HG02970 (cell line): ENCODE measurements around the gene TLR6.
"Not testable (repeated sequence)": the region's sequence is repeated elsewhere in the genome, so short reads cannot be mapped to it uniquely, and the experiment has no call there.

Source experiments
- ATAC-seq: cut with Tn5 transposase; IDR thresholded peaks from one replicate; pipeline ENCODE4 v1.9.1; 2021; ENCODE audit warnings: mild to moderate bottlenecking, moderate library complexity, moderate number of reproducible peaks; ENCODE audit not compliant: unreplicated experiment, low FRiP score

TLR6 gene

DNA sequence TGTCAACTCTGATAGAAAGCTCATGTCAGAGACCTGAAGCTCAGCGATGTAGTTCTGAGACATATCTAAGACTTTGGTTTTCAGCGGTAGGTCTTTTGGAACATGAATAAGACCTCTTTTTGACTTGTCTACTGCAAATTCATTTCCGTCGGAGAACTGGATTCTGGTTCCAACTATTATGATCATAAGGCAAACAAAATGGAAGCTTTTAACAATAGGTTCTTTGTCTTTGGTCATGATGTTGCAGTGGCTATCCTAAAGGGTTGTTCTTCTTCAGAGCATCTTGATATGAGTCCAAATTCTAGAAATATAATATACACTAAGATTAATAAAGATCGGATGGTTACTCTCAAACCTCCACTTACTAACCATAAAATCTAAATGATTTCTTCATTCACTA lies 27.4 kb downstream of the TLR6 start:
- ATAC-seq, result no peak

DNA sequence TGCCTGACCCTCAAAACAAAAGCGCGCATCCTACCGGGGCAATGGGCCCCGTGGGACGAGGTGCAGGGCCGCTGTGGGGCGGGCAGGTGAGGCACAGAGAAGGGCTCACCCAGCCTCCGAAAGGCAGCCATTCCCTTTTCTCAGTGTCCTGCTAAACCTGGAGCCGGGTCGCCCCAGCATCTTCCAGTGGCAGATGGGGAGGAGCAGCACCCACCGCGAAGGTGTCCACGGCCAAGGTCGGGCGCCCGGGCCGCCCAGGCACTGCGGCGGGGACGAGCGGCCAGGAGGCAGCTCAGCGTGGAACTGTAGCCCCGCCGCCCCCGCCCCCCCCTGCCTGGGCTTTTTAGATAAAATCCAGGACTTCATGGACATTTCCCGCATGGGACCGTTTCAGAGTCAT lies 32.9 kb downstream of the TLR6 start:
- no peak for ATAC-seq

DNA sequence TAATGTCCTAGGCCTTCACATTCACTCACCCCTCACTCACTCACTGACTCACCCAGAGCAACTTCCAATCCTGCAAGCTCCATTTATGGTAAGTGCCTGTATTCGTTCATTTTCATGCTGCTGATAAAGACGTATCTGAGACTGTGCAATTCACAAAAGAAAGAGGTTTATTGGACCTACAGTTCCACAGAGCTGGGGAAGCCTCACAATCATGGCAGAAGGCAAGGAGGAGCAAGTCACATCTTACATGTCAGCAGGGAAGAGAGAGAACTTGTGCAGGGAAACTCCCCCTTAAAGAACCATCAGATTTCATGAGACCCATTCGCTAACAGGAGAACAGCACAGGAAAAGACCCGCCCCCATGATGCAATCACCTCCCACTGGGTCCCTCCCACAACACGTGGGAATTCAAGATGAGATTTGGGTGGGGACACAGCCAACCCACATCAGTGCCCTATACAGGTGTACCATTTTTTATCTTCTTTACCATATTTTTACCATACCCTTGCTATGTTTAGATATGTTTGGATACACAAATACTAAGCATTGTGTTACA lies 33.8 kb downstream of the TLR6 start:
- ATAC-seq, result no peak

DNA sequence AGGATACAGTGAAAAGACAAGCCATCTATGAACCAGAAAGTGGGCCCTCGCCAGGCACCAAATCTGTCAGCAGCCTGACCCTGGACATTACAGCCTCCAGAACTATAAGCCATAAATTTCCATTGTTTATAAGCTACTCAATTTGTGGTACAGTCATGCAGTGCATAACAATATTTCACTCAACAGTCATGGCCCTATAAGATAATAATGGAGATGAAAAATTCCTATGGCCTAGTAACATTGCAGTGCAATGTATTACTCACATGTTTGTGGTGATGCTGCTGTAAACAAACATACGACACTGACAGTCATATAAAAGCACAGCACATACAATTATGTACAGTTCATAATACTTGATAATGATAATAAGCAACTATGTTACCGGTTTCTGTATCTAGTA lies 34.9 kb downstream of the TLR6 start:
- no peak for ATAC-seq

DNA sequence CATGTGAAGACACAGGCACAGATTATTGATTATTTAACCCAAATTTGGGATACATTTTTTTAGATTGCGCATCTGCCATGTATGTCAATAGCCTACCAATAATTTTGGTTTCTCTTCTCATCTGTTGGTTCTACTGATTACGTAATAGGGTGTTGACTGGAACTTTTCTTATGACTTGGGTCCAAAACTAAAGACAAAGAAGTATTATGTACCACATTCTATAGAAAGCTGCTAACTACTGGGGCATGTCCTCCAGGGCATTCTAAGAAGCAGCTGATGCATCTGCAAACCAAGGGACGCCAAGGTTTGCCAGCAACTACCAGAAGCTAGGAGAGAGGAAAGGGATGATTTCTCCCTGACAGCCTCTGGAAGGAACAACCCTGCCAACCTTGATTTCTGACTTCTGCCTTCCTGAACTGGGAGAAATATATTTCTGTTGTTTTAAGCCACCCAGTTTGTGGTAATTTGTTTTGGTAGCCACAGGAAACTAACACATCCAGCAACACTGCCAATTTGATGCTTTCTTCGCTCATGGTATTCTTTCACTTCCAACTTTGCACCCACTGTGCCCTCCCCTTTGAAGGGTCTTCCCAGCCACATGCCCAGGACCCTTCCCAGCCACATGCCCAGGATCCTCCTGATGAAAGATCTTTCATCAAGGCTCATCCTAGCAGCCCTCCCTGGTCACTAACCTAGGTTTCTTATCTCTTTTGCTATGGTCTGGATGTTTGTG lies 36.1 kb downstream of the TLR6 start:
- no peak for ATAC-seq

DNA sequence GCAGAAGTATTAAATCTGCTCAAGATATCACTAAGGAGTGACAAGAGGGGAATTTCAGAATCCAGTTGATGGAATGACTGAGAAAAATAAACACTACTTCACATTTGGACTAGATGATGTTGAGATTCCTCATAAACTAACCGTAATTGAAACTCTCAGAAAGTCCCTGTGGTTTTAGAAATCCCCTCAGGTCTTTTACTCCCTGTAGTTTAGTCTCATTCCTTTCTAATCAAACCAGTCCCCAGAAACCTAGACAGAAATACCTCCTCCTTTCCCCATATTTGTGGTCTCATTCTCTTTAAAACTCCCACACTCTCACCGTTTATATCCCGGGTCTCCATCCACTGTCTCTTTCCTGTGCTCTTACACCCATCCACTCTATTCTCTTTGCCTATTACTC lies 37.0 kb downstream of the TLR6 start:
- no peak for ATAC-seq

DNA sequence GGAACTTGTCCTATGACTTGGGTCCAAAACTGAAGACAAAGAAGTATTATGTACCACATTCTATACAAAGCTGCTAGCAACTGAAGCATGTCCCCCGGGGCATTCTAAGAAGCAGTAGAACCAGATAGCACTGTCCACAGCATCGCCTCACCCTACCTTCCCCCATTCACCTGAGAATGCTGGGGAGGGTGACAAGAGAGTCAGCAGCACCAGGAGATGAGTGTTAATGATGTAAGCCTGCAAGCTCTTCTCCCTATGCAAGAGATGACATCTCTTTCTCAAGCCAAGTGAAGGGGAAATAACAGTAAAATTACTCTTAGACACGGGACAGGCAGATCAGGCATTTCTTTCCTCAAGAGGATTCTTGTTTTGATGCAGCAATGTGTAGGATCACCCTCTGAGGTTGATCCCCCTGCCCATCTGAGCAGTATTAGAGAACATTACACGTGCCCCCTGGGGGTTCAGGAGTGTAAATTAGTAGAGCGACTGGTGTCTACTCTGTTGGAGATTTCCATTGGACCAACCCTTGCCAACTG lies 38.1 kb downstream of the TLR6 start:
- peak; percentile 41 for ATAC-seq

DNA sequence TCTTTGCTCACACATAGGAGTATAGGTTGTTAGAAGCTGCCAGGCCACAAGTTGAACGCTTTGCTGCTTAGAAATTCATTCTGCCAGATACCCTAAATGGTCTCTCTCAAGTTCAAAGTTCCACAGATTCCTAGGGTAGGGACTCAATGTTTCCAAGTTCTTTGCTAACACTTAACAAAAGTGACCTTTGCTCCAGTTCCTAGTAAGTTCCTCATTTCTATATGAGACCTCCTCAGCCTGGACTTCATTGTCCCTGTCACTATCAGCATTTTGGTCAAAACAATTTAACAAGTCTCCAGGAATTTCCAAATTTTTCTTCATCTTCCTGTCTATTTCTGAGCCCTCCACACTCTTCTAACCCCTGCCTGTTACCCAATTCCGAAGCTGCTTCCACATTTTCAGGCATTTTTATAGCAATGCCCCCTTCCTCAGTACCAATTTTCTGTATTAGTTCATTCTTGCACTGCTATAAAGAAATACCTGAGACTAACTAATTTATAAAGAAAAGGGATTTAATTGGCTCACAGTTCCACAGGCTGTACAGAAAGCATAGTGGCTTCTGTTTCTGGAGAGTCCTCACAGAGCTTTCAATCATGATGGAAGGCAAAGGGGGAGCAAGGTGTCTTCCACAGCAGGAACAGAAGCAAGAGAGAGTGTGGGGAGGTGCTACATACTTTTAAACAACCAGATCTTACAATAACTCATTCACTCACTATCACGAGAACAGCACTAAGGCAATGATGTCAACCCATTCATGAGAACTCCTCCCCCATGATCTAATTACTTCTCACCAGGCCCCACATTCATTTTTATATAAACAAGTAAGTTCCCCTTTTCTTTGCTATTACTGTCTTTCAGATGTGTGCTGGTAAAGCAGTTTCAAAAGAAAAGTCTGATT lies 40.5 kb downstream of the TLR6 start:
- ATAC-seq, result no peak

DNA sequence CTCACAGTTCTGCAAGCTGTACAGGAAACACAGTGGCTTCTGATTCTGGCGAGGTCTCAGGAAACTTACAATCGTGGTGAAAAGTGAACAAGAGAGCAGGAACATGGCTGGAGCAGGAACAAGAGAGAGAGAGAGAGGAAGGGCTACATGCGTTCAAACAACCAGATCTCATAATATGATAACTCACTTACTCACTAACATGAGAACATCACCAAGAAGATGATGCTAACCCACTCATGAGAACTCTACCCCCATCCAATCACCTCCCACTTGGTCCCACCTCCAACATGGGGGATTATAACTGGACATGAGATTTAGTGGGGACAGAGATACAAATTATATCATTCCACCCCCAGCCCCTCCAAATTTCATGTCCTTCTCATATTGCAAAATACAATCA lies 42.2 kb downstream of the TLR6 start:
- ATAC-seq, result no peak

DNA sequence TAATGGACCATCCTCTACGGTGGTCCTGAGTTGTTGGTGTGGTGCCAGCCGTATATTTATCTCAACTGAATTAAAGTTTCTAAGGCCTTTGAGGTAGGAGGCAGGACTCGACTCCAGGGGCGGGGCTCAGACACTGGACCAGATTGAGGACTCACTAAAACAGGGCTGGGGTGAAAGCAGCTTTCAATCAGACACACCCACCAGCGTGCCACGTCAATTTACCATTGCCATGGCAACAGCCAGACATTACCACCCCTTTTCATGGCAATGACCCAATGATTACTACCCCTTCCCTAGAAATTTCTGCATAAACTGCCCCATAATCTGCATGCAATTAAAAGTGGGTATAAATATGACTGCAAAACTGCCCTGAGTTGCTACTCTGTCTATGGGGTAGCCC lies 45.3 kb downstream of the TLR6 start:
- no peak for ATAC-seq

DNA sequence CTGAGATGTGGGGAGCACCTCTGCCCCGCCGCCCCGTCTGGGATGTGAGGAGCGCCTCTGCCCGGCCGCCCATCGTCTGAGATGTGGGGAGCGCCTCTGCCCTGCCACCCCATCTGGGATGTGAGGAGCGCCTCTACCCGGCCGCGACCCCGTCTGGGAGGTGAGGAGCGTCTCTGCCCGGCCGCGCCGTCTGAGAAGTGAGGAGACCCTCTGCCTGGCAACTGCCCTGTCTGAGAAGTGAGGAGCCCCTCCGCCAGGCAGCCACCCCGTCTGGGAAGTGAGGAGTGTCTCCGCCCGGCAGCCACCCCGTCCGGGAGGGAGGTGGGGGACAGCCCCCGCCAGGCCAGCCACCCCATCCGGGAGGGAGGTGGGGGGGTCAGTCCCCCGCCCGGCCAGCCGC lies 49.2 kb downstream of the TLR6 start:
- ATAC-seq, result not testable (repeated sequence)

DNA sequence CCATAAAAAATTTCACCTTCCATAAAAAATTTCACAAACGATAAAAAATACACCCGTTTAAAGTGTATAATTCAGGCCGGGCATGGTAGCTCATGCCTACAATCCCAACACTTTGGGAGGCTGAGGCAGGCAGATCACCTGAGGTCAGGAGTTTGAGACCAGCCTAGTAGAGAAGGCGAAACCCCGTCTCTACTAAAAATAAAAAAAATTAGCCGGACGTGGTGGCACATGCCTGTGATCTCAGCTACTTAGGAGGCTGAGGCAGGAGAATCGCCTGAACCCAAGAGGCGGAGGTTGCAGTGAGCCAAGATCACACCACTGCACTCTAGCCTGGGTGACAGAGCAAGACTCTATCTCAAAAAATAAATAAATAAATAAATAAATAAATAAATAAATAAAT lies 50.4 kb downstream of the TLR6 start:
- ATAC-seq, result not testable (repeated sequence)

DNA sequence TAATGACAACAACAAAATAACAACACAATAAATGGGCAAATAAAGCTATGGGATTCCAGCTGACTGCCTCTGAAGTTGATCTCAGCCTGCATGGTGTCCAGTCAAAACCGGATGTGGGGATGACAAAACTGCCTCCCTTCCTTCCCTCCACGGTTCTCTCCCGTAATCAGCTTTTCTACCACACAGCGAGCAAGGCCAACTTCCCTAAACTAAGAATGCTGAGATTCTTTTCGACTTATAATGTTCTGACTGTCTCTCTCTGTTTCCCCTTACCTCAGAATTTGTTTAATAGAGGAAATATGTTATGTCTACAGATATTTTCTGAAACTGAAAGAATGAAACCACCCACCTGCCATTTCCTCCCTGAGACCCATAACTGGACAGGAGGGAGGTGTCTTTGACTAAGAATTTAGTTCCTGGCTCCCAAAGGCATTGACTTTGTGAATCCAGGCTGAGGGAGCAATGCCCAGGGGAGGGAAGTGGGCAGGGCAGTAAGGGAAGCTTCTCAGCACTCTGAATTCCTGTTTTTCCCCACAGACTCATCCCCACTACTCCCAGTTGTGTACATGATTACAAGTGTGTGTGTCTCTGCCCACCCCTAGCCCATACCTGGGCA lies 51.0 kb downstream of the TLR6 start:
- peak; percentile 72 for ATAC-seq

DNA sequence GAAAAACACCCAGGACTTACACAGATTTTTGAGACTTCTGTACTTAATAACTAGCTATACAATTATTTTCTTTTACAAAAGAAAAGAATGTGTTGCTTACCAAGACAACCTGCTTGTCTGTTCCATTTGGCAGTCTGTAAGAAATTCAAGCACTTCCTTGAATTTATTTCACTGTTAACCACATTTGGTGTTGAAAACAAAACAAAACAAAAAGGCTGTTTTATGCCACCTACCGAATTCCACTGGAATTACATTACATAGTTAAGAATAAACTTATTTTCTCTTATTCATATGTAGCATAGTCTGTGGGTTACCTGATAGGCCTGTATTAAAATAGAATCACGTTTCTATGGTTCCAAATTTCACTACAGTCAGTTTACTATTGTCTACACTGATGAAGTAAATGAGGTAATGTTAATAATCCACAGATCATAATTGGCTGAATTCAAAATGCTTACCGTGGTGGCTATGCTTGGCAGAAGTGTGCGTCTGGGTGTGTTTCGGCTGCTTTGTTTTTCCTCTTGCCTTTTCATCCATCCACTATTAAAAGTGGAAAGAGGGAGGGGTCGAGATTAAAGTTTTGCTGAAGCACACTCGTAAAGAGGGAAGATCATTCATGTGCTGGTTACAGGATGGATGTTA lies 51.8 kb downstream of the TLR6 start, which contains the start of gene TLR1:
TLR1 (minus strand) TSS at position 138 of the 642 bp plus-strand sequence. CDS start 5,960 bp downstream, outside the sequence.
- peak; percentile 29 for ATAC-seq

DNA sequence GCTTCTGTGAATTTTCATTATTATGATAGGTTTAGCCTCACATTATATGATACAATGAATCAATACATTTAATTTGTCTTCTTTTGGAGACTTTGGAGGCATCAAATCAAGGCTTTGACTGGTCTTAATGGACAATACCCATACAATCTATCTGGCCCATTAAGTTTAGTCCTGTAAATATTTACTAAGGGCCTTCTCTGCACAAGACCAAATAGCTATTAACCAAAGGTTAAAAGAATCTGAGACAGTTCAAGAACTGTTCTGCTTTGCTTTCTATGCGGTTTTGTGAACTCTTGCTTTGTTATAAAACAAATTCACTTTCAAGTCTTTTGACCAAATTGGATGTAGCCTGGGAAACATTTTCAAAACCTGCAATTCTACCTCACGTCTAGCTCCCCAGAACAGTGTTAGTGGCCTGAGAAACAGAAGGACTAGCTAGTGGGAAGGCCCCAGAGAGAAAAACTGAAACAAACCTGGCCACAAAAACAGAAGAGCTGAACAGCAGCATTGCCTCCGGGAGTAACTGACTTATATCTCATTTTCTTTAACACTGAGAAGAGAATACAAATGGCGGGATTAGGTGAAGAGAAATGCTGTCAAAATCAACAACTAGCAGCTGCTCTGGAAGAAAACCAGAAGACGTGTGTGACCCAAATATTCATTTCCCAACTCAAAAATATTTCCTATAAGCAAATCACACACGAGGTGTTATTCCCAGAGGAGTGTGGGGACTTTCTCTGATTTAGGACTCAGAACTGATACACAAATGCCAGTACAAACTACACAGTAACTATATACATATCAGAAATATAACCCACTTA lies 52.6 kb downstream of the TLR6 start:
- ATAC-seq, result peak; percentile 47

DNA sequence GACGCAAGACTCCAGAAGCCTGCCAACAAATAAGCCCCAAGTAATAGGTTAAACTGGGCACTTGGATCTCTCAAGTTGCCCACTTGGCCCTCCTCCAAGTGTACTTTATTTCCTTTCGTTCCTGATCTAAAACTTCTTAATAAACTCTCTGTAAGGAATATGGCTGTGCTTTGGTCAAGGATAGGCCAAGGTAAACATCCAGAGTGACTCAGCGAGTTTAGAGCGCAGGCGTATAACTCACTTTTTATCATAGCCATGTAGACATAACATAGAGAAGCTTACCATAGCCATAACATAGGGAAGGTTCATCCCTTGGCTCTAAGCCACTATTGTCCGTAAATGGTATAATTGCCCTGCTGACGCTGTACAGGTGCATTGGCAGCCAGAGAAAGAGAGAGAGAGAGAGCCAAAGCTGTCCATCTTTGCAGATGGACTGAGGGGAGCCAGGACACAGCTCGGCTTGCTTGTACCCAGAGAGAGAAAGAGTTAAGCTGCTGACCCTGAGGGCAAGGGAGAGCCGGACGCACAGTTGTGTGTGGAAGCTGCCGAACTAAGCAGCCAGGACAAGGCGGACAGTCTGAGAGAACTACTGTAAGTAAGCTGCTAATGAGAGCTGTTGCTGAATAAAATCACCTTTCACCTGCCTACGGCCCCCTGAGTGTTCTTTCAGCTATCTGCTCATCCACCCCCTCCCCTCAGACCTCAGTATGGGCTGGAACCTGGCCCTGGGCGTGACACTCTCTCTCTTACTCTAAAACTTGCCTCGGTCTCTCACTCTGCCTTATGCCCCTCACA lies 53.9 kb downstream of the TLR6 start:
- no peak for ATAC-seq

DNA sequence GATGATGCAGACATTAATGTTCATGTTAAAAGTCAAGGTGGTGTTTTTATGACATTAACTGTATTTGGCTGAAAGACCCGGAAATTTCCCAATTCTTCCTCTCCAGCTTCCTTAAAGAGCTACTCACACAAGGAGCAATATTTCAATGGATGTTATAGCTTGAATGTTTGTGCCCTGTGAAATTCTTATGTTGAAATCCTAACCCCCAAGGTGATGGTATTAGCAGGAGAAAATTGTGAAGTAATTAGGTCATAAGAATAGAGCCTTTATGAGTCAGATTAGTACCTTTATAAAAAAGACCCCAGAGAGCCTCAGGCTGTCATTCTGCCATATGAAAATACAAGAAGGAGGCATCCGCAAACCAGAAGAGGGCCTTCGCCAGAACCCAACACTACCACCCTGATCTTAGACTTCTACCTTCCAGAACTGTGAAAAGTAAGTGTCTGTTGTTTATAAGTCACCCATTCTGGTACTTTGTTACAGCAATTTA lies 55.6 kb downstream of the TLR6 start:
- ATAC-seq, result no peak

DNA sequence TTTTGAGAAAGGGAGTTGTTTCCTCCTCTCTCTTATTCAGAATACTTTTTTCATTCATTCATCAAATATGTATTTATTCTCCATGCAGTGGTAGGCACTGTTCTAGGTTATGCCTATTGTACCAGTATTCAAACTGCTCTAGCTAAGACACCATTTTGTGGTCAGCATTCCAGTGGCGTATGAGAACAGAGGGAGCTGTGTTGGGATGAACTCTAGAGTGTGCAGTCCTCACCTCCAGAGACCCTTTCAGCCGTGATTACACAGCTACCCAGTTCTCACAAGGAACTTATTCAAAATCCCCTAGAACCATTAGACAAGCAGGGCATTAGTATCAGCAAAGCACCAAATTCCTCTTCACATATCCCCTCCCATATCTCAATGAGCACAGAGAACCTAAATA lies 56.3 kb downstream of the TLR6 start:
- no peak for ATAC-seq
